Measurements from ENCODE around the gene LIN28A. TPM values are rescaled to one million over a fixed set of nuclear protein-coding genes. Genes with fewer than 3 reads are reported as not detected.

LIN28A gene
- total RNA-seq, 1 experiment from 2014 or later = 1,289 TPM

DNA sequence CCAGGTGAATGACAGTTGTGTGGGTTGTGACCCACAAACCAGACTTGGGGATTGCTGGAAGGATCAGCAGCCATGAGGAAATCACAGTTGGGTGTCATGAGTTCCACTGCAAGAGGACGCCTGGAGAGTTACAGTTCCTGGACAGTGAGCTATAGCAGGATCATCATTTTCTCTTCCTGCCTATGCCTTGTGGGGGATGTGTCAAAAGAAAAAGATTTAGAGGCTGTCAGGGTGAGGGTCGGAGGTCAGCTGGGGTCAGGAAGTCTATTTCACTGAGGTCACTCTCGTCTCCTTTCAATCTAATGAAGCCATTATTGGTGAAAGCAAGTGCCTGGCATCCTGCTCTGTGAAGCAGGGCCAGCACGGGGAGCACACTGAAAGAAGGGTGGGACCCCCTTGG is 7.0 kb upstream of the LIN28A start:
- no peak overlapping the region for H2BK15ac ChIP-seq (ENCODE audit: low read depth, low read length)
- Mint-ChIP-seq H3K4me3 (no peak overlapping the region), H3K36me3 (ENCODE audit: insufficient read depth in 1 of 3, low read depth in 3 of 3) (no peaks in the 10 kb centered on the region), H3K27me3 (ENCODE audit: low read depth) (peaks cover 2% of the 10 kb centered on the region; the same call in 1 of the 2 replicates), H3K9me3 (no peaks in the 10 kb centered on the region), H3K27ac (no peak overlapping the region), H3K4me1 (peaks cover 4 to 8% of the 10 kb centered on the region in 2 experiments; a peak in 3 of 4 replicates)
- no peak overlapping the region for H2BK20ac ChIP-seq (ENCODE audit: low read depth, low read length, poor library complexity, severe bottlenecking)
- no CpG with 5 or more reads among the region's 4 CpGs for WGBS (ENCODE audit: extremely low coverage, insufficient read length, low lambda C conversion rate)
- H3K4ac ChIP-seq (ENCODE audit: low read depth, low read length) = no peak overlapping the region
- H2BK120ac ChIP-seq (ENCODE audit: low read depth, low read length, poor library complexity, severe bottlenecking) = no peak overlapping the region
- no peak overlapping the region for H3K18ac ChIP-seq (ENCODE audit: insufficient read length, low read depth, low read length)
- H3K79me1 ChIP-seq (ENCODE audit: insufficient read depth, low read depth, low read length, poor library complexity, severe bottlenecking) = no peaks in the 10 kb centered on the region
- no peak overlapping the region for H3K27ac ChIP-seq (ENCODE audit: insufficient read length, low read depth, low read length)
- H2AK5ac ChIP-seq (ENCODE audit: insufficient read length, low read length) = no peak overlapping the region
- H2BK12ac ChIP-seq (ENCODE audit: insufficient read length, low read depth, low read length) = no peak overlapping the region
- H3K4me2 ChIP-seq (ENCODE audit: insufficient read depth, insufficient read length, low read length) = no peak overlapping the region
- no peaks in the 10 kb centered on the region for H4K20me1 ChIP-seq (ENCODE audit: control insufficient read depth, insufficient read depth, insufficient read length)
- no peaks in the 10 kb centered on the region for H3K79me2 ChIP-seq (ENCODE audit: insufficient read depth, low read length)
- no peaks in the 10 kb centered on the region for H3K9me3 ChIP-seq (ENCODE audit: control insufficient read depth, low read depth, low read length)
- no peak overlapping the region for H3K14ac ChIP-seq (ENCODE audit: insufficient read depth, low read length)
- H3K9ac ChIP-seq (ENCODE audit: extremely low read depth, insufficient read length, low read length) = no peak overlapping the region
- H3K27me3 ChIP-seq (ENCODE audit: insufficient read depth, low read length) = no peaks in the 10 kb centered on the region
- no peak overlapping the region for H2BK5ac ChIP-seq (ENCODE audit: insufficient read length, low read length)
- TF ChIP-seq, protein P1, sequence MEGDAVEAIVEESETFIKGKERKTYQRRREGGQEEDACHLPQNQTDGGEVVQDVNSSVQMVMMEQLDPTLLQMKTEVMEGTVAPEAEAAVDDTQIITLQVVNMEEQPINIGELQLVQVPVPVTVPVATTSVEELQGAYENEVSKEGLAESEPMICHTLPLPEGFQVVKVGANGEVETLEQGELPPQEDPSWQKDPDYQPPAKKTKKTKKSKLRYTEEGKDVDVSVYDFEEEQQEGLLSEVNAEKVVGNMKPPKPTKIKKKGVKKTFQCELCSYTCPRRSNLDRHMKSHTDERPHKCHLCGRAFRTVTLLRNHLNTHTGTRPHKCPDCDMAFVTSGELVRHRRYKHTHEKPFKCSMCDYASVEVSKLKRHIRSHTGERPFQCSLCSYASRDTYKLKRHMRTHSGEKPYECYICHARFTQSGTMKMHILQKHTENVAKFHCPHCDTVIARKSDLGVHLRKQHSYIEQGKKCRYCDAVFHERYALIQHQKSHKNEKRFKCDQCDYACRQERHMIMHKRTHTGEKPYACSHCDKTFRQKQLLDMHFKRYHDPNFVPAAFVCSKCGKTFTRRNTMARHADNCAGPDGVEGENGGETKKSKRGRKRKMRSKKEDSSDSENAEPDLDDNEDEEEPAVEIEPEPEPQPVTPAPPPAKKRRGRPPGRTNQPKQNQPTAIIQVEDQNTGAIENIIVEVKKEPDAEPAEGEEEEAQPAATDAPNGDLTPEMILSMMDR (conservative IDR thresholded peaks at IDR 0.05) = no peak
- DNase-seq = no peak
- no peak overlapping the region for H4K5ac ChIP-seq (ENCODE audit: insufficient read length, low read depth, low read length)
- H3T11ph ChIP-seq (ENCODE audit: low read length) = no peak overlapping the region
- no peak overlapping the region for H4K8ac ChIP-seq (replicated peaks; ENCODE audit: insufficient read length, low read depth, low read length)
- H3K23ac ChIP-seq (ENCODE audit: insufficient read length, low read depth, low read length) = no peak overlapping the region
- no peak overlapping the region for H3K56ac ChIP-seq (ENCODE audit: insufficient read length, low read depth, low read length)
- no peaks in the 10 kb centered on the region for H3K4me1 ChIP-seq (ENCODE audit: insufficient read depth, low read length)
- no peak overlapping the region for H4K91ac ChIP-seq (ENCODE audit: insufficient read length, low read depth, low read length)
- H2AFZ ChIP-seq (ENCODE audit: low read length) = no peak overlapping the region
- H3K23me2 ChIP-seq (ENCODE audit: insufficient read length, low read depth, low read length, poor library complexity, severe bottlenecking) = peaks cover 2% of the 10 kb centered on the region
